ENCODE results near the gene TNIK. TPM values are rescaled to one million over a fixed set of nuclear protein-coding genes. Genes with fewer than 3 reads are reported as not detected.

Gene TNIK
- total and polyA plus RNA-seq, 2 experiments from 2014 or later: 7.4 to 13.8 TPM

GRCh38 chr3:171506743-171507319, 46.6 kb upstream of the TNIK start:
- no peak for DNase-seq (ENCODE audit: low spot score)
- 92% methylated on average over 5 of the region's 5 CpGs for WGBS (ENCODE audit: low lambda C conversion rate, missing lambda C conversion rate)

DNA sequence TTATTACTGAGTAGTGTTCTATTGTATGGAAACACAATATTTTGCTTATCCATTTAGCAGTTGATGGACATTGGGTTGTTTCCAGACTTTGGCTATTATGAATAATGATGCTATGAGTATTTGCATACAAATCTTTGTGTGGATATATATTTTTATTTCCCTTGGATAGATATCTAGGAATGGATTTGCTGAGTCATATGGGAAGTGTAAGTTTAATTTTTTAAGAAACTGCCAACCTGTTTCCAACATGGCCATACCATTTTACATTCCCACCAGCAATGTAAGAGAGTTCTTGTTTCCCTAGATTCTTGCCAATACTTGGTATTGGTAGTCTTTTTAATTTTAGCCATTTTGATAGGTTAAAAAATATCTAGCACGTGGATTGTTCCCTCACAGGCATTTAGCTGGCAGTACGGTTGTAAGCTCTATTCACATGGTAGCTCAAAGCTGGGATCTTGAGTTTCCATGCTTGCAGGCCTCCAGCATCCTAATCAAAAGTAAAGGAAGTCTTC, 45.7 kb upstream of the TNIK start:
- H3K4me3 ChIP-seq: no peak overlapping the region
- H3K9me2 ChIP-seq (replicated peaks; ENCODE audit: insufficient read depth): no peaks in the 10 kb centered on the region
- no peak overlapping the region for H3K27ac ChIP-seq
- TF ChIP-seq EZH2phosphoT487 (IDR thresholded peaks at IDR 0.05; ENCODE audit: low read depth, severe bottlenecking, unreplicated experiment) (no peak), EZH2 (IDR thresholded peaks at IDR 0.05; ENCODE audit: borderline replicate concordance) (no peak)
- TF ChIP-seq, protein P1, sequence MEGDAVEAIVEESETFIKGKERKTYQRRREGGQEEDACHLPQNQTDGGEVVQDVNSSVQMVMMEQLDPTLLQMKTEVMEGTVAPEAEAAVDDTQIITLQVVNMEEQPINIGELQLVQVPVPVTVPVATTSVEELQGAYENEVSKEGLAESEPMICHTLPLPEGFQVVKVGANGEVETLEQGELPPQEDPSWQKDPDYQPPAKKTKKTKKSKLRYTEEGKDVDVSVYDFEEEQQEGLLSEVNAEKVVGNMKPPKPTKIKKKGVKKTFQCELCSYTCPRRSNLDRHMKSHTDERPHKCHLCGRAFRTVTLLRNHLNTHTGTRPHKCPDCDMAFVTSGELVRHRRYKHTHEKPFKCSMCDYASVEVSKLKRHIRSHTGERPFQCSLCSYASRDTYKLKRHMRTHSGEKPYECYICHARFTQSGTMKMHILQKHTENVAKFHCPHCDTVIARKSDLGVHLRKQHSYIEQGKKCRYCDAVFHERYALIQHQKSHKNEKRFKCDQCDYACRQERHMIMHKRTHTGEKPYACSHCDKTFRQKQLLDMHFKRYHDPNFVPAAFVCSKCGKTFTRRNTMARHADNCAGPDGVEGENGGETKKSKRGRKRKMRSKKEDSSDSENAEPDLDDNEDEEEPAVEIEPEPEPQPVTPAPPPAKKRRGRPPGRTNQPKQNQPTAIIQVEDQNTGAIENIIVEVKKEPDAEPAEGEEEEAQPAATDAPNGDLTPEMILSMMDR (IDR thresholded peaks at IDR 0.05; ENCODE audit: poor library complexity): no peak
- no peaks in the 10 kb centered on the region for H3K4me1 ChIP-seq (ENCODE audit: insufficient read depth)
- H3K9me3 ChIP-seq (ENCODE audit: low read depth): no peaks in the 10 kb centered on the region
- H3K27me3 ChIP-seq: no peaks in the 10 kb centered on the region
- H4K20me1 ChIP-seq (ENCODE audit: insufficient read depth, poor library complexity, severe bottlenecking): no peaks in the 10 kb centered on the region
- DNase-seq (ENCODE audit: low spot score): no peak
- H3K4me2 ChIP-seq: no peak overlapping the region
- 91% methylated on average over 2 of the region's 2 CpGs for WGBS (ENCODE audit: low lambda C conversion rate, missing lambda C conversion rate)
- no peaks in the 10 kb centered on the region for H3K36me3 ChIP-seq (replicated peaks; ENCODE audit: insufficient read depth, low read depth)
- no peak overlapping the region for H2AFZ ChIP-seq
- H3K79me2 ChIP-seq: no peaks in the 10 kb centered on the region

More at GRCh38 chr3:171506743-171507319, 46.6 kb upstream of the TNIK start:
- no peak overlapping the region for H3K4me3 ChIP-seq
- no peaks in the 10 kb centered on the region for H3K27me3 ChIP-seq
- H3K36me3 ChIP-seq (replicated peaks; ENCODE audit: insufficient read depth, low read depth): no peaks in the 10 kb centered on the region
- H3K9me3 ChIP-seq (ENCODE audit: low read depth): no peaks in the 10 kb centered on the region
- no peaks in the 10 kb centered on the region for H3K9me2 ChIP-seq (replicated peaks; ENCODE audit: insufficient read depth)
- H3K4me1 ChIP-seq (ENCODE audit: insufficient read depth): no peaks in the 10 kb centered on the region
- no peaks in the 10 kb centered on the region for H4K20me1 ChIP-seq (ENCODE audit: insufficient read depth, poor library complexity, severe bottlenecking)
- TF ChIP-seq, protein P1 (IDR thresholded peaks at IDR 0.05; ENCODE audit: poor library complexity): no peak
- no peak for TF ChIP-seq EZH2phosphoT487 (IDR thresholded peaks at IDR 0.05; ENCODE audit: low read depth, severe bottlenecking, unreplicated experiment)
- TF ChIP-seq EZH2 (IDR thresholded peaks at IDR 0.05; ENCODE audit: borderline replicate concordance): no peak
- no peaks in the 10 kb centered on the region for H3K79me2 ChIP-seq
- no peak overlapping the region for H3K4me2 ChIP-seq
- no peak overlapping the region for H2AFZ ChIP-seq
- H3K27ac ChIP-seq: no peak overlapping the region

DNA sequence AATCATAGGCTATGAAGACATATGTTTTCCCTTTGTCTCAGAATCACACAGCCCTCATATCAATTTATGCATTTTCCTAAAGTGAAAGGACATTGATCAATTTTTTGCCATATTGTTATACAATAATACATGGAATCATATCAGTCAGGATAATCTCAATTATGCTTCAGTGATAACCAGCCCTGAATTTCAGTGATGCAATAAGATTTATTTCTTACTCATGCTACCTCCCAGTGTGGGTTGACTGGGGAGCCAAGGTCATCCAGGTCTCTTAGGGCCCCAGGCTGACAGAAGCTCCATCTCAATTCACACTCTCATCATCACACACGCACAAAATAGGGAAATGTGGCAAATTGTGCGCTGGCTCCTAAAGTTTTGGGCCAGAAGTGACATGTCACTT, 44.2 kb upstream of the TNIK start:
- TF ChIP-seq EZH2phosphoT487 (IDR thresholded peaks at IDR 0.05; ENCODE audit: low read depth, severe bottlenecking, unreplicated experiment): no peak
- Histone ChIP-seq H4K20me1 (ENCODE audit: insufficient read depth, poor library complexity, severe bottlenecking) (no peaks in the 10 kb centered on the region), H2AFZ (no peak overlapping the region), H3K4me2 (no peak overlapping the region), H3K36me3 (replicated peaks; ENCODE audit: insufficient read depth, low read depth) (no peaks in the 10 kb centered on the region), H3K9me3 (ENCODE audit: low read depth) (no peaks in the 10 kb centered on the region), H3K4me3 (no peak overlapping the region), H3K4me1 (ENCODE audit: insufficient read depth) (no peaks in the 10 kb centered on the region), H3K27ac (no peak overlapping the region), H3K79me2 (no peaks in the 10 kb centered on the region), H3K9me2 (replicated peaks; ENCODE audit: insufficient read depth) (no peaks in the 10 kb centered on the region), H3K27me3 (no peaks in the 10 kb centered on the region)
- no peak for DNase-seq (ENCODE audit: low spot score)
- 72% methylated on average over 2 of the region's 2 CpGs for WGBS (ENCODE audit: low lambda C conversion rate, missing lambda C conversion rate)

DNA sequence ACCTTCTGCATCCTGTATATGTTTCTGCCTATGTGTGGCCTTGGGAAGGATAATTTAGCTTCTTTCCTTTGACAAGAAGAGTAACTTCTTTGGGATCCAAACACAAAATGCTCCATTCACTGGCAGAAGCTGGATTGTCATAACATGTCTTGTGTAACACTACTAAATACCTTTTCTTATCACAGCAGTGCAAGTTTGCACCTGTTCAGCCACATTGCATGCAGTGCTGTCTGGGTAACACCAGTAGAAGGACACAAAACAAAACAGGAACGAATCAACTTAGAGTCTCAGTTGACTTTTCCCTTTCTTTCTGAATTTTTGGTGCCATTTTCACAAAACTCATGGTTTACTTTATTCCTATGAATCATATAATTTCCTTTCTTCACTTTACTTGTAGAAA, 43.6 kb upstream of the TNIK start:
- no peaks in the 10 kb centered on the region for H4K20me1 ChIP-seq (ENCODE audit: insufficient read depth, poor library complexity, severe bottlenecking)
- TF ChIP-seq EZH2phosphoT487 (IDR thresholded peaks at IDR 0.05; ENCODE audit: low read depth, severe bottlenecking, unreplicated experiment) (no peak), EZH2 (IDR thresholded peaks at IDR 0.05; ENCODE audit: borderline replicate concordance) (no peak)
- TF ChIP-seq, protein P1 (IDR thresholded peaks at IDR 0.05; ENCODE audit: poor library complexity): no peak
- no peak overlapping the region for H3K4me2 ChIP-seq
- no peak overlapping the region for H3K4me3 ChIP-seq
- H3K9me2 ChIP-seq (replicated peaks; ENCODE audit: insufficient read depth): no peaks in the 10 kb centered on the region
- WGBS (ENCODE audit: low lambda C conversion rate, missing lambda C conversion rate): 76% methylated on average over 1 of the region's 1 CpG
- H3K9me3 ChIP-seq (ENCODE audit: low read depth): no peaks in the 10 kb centered on the region
- H3K27ac ChIP-seq: no peak overlapping the region
- no peaks in the 10 kb centered on the region for H3K4me1 ChIP-seq (ENCODE audit: insufficient read depth)
- H3K79me2 ChIP-seq: no peaks in the 10 kb centered on the region
- H3K36me3 ChIP-seq (replicated peaks; ENCODE audit: insufficient read depth, low read depth): no peaks in the 10 kb centered on the region
- H3K27me3 ChIP-seq: no peaks in the 10 kb centered on the region
- no peak for DNase-seq (ENCODE audit: low spot score)
- no peak overlapping the region for H2AFZ ChIP-seq

Measured in hepatocyte (in vitro differentiated cells).